Smooth muscle cell (in vitro differentiated cells): ENCODE results near the gene LYZL1. TPM values are rescaled to one million over a fixed set of nuclear protein-coding genes. Genes with fewer than 3 reads are reported as not detected.

Source experiments
- DNase-seq: peaks from one replicate; lab custom pipeline; 2025; ENCODE audit not compliant: unreplicated experiment; lab: John Stamatoyannopoulos, UW
- H2AFZ ChIP-seq: fragments of 200-600 bp; sonication (generic); 2 replicates; pipeline ENCODE4 v1.6.0; 2016; ENCODE audit warnings: antibody characterized with exemption, low read depth, mild to moderate bottlenecking
- H3F3A ChIP-seq: fragments of 200-600 bp; sonication (generic); 2 replicates; pipeline ENCODE4 v1.6.0; 2017; ENCODE audit warnings: antibody characterized with exemption, low read depth
- H3K27ac ChIP-seq: fragments of 200-600 bp; sonication (generic); 2 replicates; pipeline ENCODE4 v1.5.1; 2016; ENCODE audit warnings: low read depth, mild to moderate bottlenecking
- H3K27me3 ChIP-seq: fragments of 200-600 bp; sonication (generic); 2 replicates; pipeline ENCODE4 v1.6.1; 2016; ENCODE audit warnings: low read depth, mild to moderate bottlenecking
- H3K36me3 ChIP-seq: fragments of 200-600 bp; sonication (generic); 2 replicates; pipeline ENCODE4 v1.5.1; 2016; ENCODE audit warnings: low read depth
- H3K4me1 ChIP-seq: fragments of 200-600 bp; sonication (generic); 2 replicates; pipeline ENCODE4 v1.5.1; 2016; ENCODE audit warnings: low read depth
- H3K4me2 ChIP-seq: fragments of 200-600 bp; sonication (generic); 2 replicates; pipeline ENCODE4 v1.6.0; 2016; ENCODE audit warnings: mild to moderate bottlenecking
- H3K4me3 ChIP-seq: fragments of 200-600 bp; sonication (generic); 2 replicates; pipeline ENCODE4 v1.5.1; 2016; ENCODE audit warnings: mild to moderate bottlenecking
- H3K79me2 ChIP-seq: fragments of 200-600 bp; sonication (generic); 2 replicates; pipeline ENCODE4 v1.6.0; 2016; ENCODE audit warnings: low read depth, mild to moderate bottlenecking
- H3K9ac ChIP-seq: fragments of 200-600 bp; sonication (generic); 2 replicates; pipeline ENCODE4 v1.6.0; 2016; ENCODE audit warnings: low read depth
- H3K9me3 ChIP-seq: fragments of 200-600 bp; sonication (generic); replicated peaks from 2 replicates; pipeline ENCODE4 v1.5.1; 2016; ENCODE audit warnings: low read depth
- H4K20me1 ChIP-seq: fragments of 200-600 bp; sonication (generic); 2 replicates; pipeline ENCODE4 v1.6.0; 2016; ENCODE audit warnings: low read depth
- WGBS: methylation state at CpG from one replicate; pipeline ENCODE4 v1.1.7; 2016; ENCODE audit warnings: low lambda C conversion rate; 5-methylcytosine and 5-hydroxymethylcytosine counted together
- polyA plus RNA-seq: library from polyadenylated mRNA; unstranded; fragments of >200 nt; fragmentation: Nextera tagmentation; extraction: Ambion mirVana; gene quantifications from 2 replicates; pipeline ENCODE4 v1.2.1, GENCODE V29; 2016
- total RNA-seq: library from RNA; depleted of rRNA; stranded (reverse); fragments of >200 nt; gene quantifications from 2 replicates; pipeline ENCODE4 v1.2.3, GENCODE V29; 2014
- TF ChIP-seq, protein P1 (sequence below): fragments of 200-600 bp; sonication (generic); IDR thresholded peaks from 2 replicates; pipeline ENCODE4 v1.5.1; 2017; ENCODE audit warnings: borderline replicate concordance, mild to moderate bottlenecking, antibody characterized with exemption; ENCODE audit not compliant: insufficient read depth, poor library complexity, severe bottlenecking

Gene LYZL1
- total and polyA plus RNA-seq, 2 experiments from 2014 or later, result not detected

DNA sequence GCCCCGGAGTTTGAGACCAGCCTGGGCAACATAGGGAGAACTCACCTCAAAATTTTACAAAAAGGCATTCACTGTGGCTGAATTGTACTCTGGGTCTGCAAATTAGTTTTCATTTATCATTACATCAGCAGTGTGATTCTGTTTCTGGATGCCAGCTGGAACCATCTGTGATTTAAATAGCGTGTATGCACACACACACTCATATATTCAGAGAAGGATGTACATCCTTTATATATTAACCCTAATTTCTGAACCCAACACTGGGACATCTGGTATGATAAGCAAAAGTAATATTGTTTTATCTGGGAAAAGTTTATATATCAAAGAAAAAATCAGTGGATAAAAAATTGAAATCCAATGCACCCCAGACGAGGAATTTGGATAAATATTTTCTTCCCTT is 33.8 kb upstream of the LYZL1 start:
- Histone ChIP-seq H3K4me3 (no peak overlapping the region), H3K27ac (peak overlapping the region; percentile 99), H3K9ac (peak overlapping the region; percentile 83), H4K20me1 (no peaks in the 10 kb centered on the region), H3K4me1 (peaks cover 50% of the 10 kb centered on the region), H3K27me3 (no peaks in the 10 kb centered on the region), H3K4me2 (peak overlapping the region; percentile 73), H3K79me2 (no peaks in the 10 kb centered on the region), H3K36me3 (no peaks in the 10 kb centered on the region), H3K9me3 (no peaks in the 10 kb centered on the region), H2AFZ (no peak overlapping the region), H3F3A (peaks cover 46% of the 10 kb centered on the region)
- no peak for DNase-seq
- TF ChIP-seq, protein P1, sequence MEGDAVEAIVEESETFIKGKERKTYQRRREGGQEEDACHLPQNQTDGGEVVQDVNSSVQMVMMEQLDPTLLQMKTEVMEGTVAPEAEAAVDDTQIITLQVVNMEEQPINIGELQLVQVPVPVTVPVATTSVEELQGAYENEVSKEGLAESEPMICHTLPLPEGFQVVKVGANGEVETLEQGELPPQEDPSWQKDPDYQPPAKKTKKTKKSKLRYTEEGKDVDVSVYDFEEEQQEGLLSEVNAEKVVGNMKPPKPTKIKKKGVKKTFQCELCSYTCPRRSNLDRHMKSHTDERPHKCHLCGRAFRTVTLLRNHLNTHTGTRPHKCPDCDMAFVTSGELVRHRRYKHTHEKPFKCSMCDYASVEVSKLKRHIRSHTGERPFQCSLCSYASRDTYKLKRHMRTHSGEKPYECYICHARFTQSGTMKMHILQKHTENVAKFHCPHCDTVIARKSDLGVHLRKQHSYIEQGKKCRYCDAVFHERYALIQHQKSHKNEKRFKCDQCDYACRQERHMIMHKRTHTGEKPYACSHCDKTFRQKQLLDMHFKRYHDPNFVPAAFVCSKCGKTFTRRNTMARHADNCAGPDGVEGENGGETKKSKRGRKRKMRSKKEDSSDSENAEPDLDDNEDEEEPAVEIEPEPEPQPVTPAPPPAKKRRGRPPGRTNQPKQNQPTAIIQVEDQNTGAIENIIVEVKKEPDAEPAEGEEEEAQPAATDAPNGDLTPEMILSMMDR, result no peak
- 26% methylated on average over 3 of the region's 3 CpGs for WGBS

DNA sequence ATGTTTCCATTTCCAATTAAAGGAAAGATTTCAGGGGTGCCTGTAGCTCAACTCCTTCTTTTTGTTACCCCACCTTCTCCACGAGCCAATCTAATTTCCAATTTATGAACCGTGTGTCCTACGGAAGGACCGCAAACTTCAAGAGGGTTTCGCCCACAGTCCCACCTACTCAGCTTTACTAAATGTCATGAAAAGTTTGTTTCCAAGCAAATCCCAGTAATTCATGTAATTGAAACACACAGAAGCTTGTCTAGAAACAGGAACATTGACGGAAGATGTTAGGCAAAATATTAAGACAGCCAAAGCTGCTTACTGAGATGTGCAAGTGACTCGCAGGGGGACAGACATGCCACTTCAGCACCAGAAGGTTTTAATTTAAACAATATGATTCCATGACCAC is 32.9 kb upstream of the LYZL1 start:
- peaks cover 46% of the 10 kb centered on the region for H3F3A ChIP-seq
- H2AFZ ChIP-seq, result no peak overlapping the region
- no peaks in the 10 kb centered on the region for H3K36me3 ChIP-seq
- H4K20me1 ChIP-seq, result no peaks in the 10 kb centered on the region
- peaks cover 50% of the 10 kb centered on the region for H3K4me1 ChIP-seq
- H3K27me3 ChIP-seq, result no peaks in the 10 kb centered on the region
- H3K79me2 ChIP-seq, result no peaks in the 10 kb centered on the region
- peak overlapping the region; percentile 73 for H3K4me2 ChIP-seq
- H3K4me3 ChIP-seq, result peak overlapping the region; percentile 23
- 8% methylated on average over 7 of the region's 7 CpGs for WGBS
- TF ChIP-seq, protein P1, result no peak
- DNase-seq, result no peak
- peak overlapping the region; percentile 99 for H3K27ac ChIP-seq
- H3K9me3 ChIP-seq, result no peaks in the 10 kb centered on the region
- peak overlapping the region; percentile 83 for H3K9ac ChIP-seq

DNA sequence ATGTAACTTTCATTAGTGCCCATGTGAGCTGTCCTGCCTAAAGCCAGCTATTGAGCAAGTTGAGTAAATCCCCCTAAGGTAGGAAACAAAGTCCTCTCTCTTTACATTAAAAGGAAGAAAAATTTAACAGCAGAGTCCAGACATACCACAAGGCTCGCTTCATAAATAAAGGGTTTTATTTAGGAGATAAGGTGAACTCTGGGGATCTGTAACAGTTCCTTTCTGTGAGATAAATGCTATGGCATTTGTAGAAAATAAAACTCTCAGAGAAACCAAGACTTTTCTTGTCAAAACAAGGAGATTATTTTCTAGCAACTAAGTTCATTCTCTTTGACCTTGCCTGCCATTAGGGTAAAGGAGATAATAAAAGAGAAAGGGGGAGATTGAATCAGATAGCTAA is 32.3 kb upstream of the LYZL1 start:
- Histone ChIP-seq H3K27me3 (no peaks in the 10 kb centered on the region), H3K4me1 (peaks cover 50% of the 10 kb centered on the region)

More for the DNA sequence above, 32.3 kb upstream of the LYZL1 start:
- no peak overlapping the region for H2AFZ ChIP-seq
- no peaks in the 10 kb centered on the region for H3K9me3 ChIP-seq
- peak overlapping the region; percentile 73 for H3K4me2 ChIP-seq
- 3% methylated on average over 1 of the region's 1 CpG for WGBS
- H3K36me3 ChIP-seq, result no peaks in the 10 kb centered on the region
- TF ChIP-seq, protein P1, result no peak
- DNase-seq, result no peak
- H3F3A ChIP-seq, result peaks cover 40% of the 10 kb centered on the region
- no peaks in the 10 kb centered on the region for H3K79me2 ChIP-seq
- peak overlapping the region; percentile 99 for H3K27ac ChIP-seq
- H3K9ac ChIP-seq, result peak overlapping the region; percentile 83
- no peaks in the 10 kb centered on the region for H4K20me1 ChIP-seq
- H3K4me3 ChIP-seq, result peak overlapping the region; percentile 23
